H9 (cell line): Measurements from ENCODE around the gene ZP1. TPM values are rescaled to one million over a fixed set of nuclear protein-coding genes. Genes with fewer than 3 reads are reported as not detected.

Experiments used
- DNase-seq: peaks from one replicate; pipeline ENCODE4 v3.0.0-alpha.2; 2017
- H2AFZ ChIP-seq: one replicate; pipeline ENCODE4 v1.6.1; 2013; ENCODE audit warnings: mild to moderate bottlenecking, low read length, control low read depth, moderate library complexity
- H2AK5ac ChIP-seq: 2 replicates; pipeline ENCODE4 v1.6.1; 2013; ENCODE audit warnings: low read length, control low read depth, mixed read lengths; ENCODE audit not compliant: insufficient read length
- H2BK120ac ChIP-seq: one replicate; pipeline ENCODE4 v1.6.1; 2013; ENCODE audit warnings: low read depth, mild to moderate bottlenecking, low read length, control low read depth, inconsistent platforms; ENCODE audit not compliant: poor library complexity, severe bottlenecking
- H2BK12ac ChIP-seq: 2 replicates; pipeline ENCODE4 v1.6.1; 2013; ENCODE audit warnings: low read length, control low read depth, mixed read lengths, low read depth; ENCODE audit not compliant: insufficient read length
- H2BK15ac ChIP-seq: 2 replicates; pipeline ENCODE4 v1.6.1; 2013; ENCODE audit warnings: low read depth, low read length, control low read depth
- H2BK20ac ChIP-seq: one replicate; pipeline ENCODE4 v1.6.1; 2013; ENCODE audit warnings: low read depth, mild to moderate bottlenecking, low read length, control low read depth, inconsistent platforms; ENCODE audit not compliant: poor library complexity, severe bottlenecking
- H2BK5ac ChIP-seq: 2 replicates; pipeline ENCODE4 v1.6.1; 2013; ENCODE audit warnings: low read length, control low read depth, mixed read lengths; ENCODE audit not compliant: insufficient read length
- H3K14ac ChIP-seq: 2 replicates; pipeline ENCODE4 v1.6.1; 2013; ENCODE audit warnings: low read length, control low read depth; ENCODE audit not compliant: insufficient read depth
- H3K18ac ChIP-seq: 2 replicates; pipeline ENCODE4 v1.6.1; 2013; ENCODE audit warnings: low read depth, mild to moderate bottlenecking, mixed read lengths, low read length, control low read depth; ENCODE audit not compliant: insufficient read length
- H3K23ac ChIP-seq: 2 replicates; pipeline ENCODE4 v1.6.1; 2013; ENCODE audit warnings: low read length, control low read depth, mixed read lengths, low read depth; ENCODE audit not compliant: insufficient read length
- H3K23me2 ChIP-seq: 2 replicates; pipeline ENCODE4 v1.6.1; 2013; ENCODE audit warnings: low read depth, mild to moderate bottlenecking, mixed read lengths, low read length, control low read depth; ENCODE audit not compliant: insufficient read length, poor library complexity, severe bottlenecking
- H3K27ac ChIP-seq: 2 replicates; pipeline ENCODE4 v1.5.1; 2013; ENCODE audit warnings: low read length, control low read depth, mixed read lengths, low read depth; ENCODE audit not compliant: insufficient read length
- H3K27me3 ChIP-seq: 2 replicates; pipeline ENCODE4 v1.6.1; 2013; ENCODE audit warnings: low read length, control low read depth, inconsistent platforms; ENCODE audit not compliant: insufficient read depth
- H3K4ac ChIP-seq: 2 replicates; pipeline ENCODE4 v1.6.1; 2013; ENCODE audit warnings: low read depth, mild to moderate bottlenecking, control low read depth, inconsistent platforms, low read length, moderate library complexity
- H3K4me1 ChIP-seq: 2 replicates; pipeline ENCODE4 v1.6.1; 2013; ENCODE audit warnings: low read length, control low read depth, inconsistent platforms; ENCODE audit not compliant: insufficient read depth
- H3K4me2 ChIP-seq: 2 replicates; pipeline ENCODE4 v1.6.1; 2013; ENCODE audit warnings: low read length, control low read depth, mixed read lengths; ENCODE audit not compliant: insufficient read length, insufficient read depth
- H3K56ac ChIP-seq: 2 replicates; pipeline ENCODE4 v1.6.1; 2013; ENCODE audit warnings: low read depth, mild to moderate bottlenecking, mixed read lengths, low read length, control low read depth; ENCODE audit not compliant: insufficient read length
- H3K79me1 ChIP-seq: 2 replicates; pipeline ENCODE4 v1.6.1; 2013; ENCODE audit warnings: low read depth, mild to moderate bottlenecking, moderate library complexity, low read length, control low read depth, inconsistent platforms; ENCODE audit not compliant: insufficient read depth, poor library complexity, severe bottlenecking
- H3K79me2 ChIP-seq: 2 replicates; pipeline ENCODE4 v1.6.1; 2013; ENCODE audit warnings: low read length, control low read depth, inconsistent platforms; ENCODE audit not compliant: insufficient read depth
- H3K9ac ChIP-seq: 2 replicates; pipeline ENCODE4 v1.6.1; 2013; ENCODE audit warnings: low read length, control low read depth, mixed read lengths; ENCODE audit not compliant: insufficient read length; ENCODE audit errors: extremely low read depth
- H3K9me3 ChIP-seq: one replicate; pipeline ENCODE4 v1.6.1; 2013; ENCODE audit warnings: low read depth, low read length, inconsistent platforms; ENCODE audit not compliant: control insufficient read depth
- H3T11ph ChIP-seq: one replicate; pipeline ENCODE4 v1.6.1; 2013; ENCODE audit warnings: mild to moderate bottlenecking, low read length, control low read depth, inconsistent platforms
- H4K20me1 ChIP-seq: one replicate; pipeline ENCODE4 v1.6.1; 2013; ENCODE audit not compliant: control insufficient read depth, insufficient read length, insufficient read depth
- H4K5ac ChIP-seq: 2 replicates; pipeline ENCODE4 v1.6.1; 2013; ENCODE audit warnings: low read depth, mild to moderate bottlenecking, mixed read lengths, low read length, control low read depth; ENCODE audit not compliant: insufficient read length
- H4K8ac ChIP-seq: replicated peaks from 2 replicates; pipeline ENCODE4 v1.6.1; 2013; ENCODE audit warnings: low read length, control low read depth, mixed read lengths, low read depth; ENCODE audit not compliant: insufficient read length
- H4K91ac ChIP-seq: 2 replicates; pipeline ENCODE4 v1.6.1; 2013; ENCODE audit warnings: low read depth, mild to moderate bottlenecking, moderate library complexity, mixed read lengths, low read length, control low read depth; ENCODE audit not compliant: insufficient read length
- H3K27ac Mint-ChIP-seq, 3 experiments: 2 replicates in 2 of 3; 3 replicates in 1 of 3; pipeline ENCODE4 v1.8.0; 2020 to 2021; ENCODE audit warnings: mixed read lengths in 3 of 3, mild to moderate bottlenecking in 1 of 3, moderate library complexity in 1 of 3
- H3K27me3 Mint-ChIP-seq: 2 replicates; pipeline ENCODE4 v1.8.0; 2021; ENCODE audit warnings: low read depth, mild to moderate bottlenecking, moderate library complexity, mixed read lengths
- H3K36me3 Mint-ChIP-seq, 3 experiments: 2 replicates in 2 of 3; 3 replicates in 1 of 3; pipeline ENCODE4 v1.8.0; 2020 to 2021; ENCODE audit warnings: low read depth in 3 of 3, mixed read lengths in 3 of 3; ENCODE audit not compliant: insufficient read depth in 1 of 3
- H3K4me1 Mint-ChIP-seq, 2 experiments: 2 replicates each; pipeline ENCODE4 v1.8.0; 2020; ENCODE audit warnings: mixed read lengths in 2 of 2
- H3K4me3 Mint-ChIP-seq, 2 experiments: 2 replicates in 1 of 2; 3 replicates in 1 of 2; pipeline ENCODE4 v1.8.0; 2020 to 2021; ENCODE audit warnings: mild to moderate bottlenecking in 2 of 2, mixed read lengths in 2 of 2, moderate library complexity in 1 of 2
- H3K9me3 Mint-ChIP-seq, 2 experiments: 2 replicates in 1 of 2; 3 replicates in 1 of 2; pipeline ENCODE4 v1.8.0; 2020; ENCODE audit warnings: mild to moderate bottlenecking in 2 of 2, mixed read lengths in 2 of 2, moderate library complexity in 1 of 2
- CTCF ChIP-seq: fragments of 200-600 bp; sonication (generic); conservative IDR thresholded peaks from 3 replicates; pipeline ENCODE4 v1.8.0; 2021; ENCODE audit warnings: antibody characterized with exemption, mild to moderate bottlenecking
- WGBS: extraction: QIAGEN DNeasy Blood & Tissue Kit; methylation state at CpG from one replicate; pipeline ENCODE4 v1.1.7; 2013; ENCODE audit warnings: missing lambda C conversion rate, low lambda C conversion rate, mixed read lengths; ENCODE audit not compliant: insufficient read length; ENCODE audit errors: extremely low coverage; 5-methylcytosine and 5-hydroxymethylcytosine counted together
- total RNA-seq: library from RNA; stranded (reverse); gene quantifications from 2 replicates; pipeline ENCODE4 v1.2.1, GENCODE V29; 2021

The ZP1 gene
- total RNA-seq, 1 experiment from 2014 or later, result not detected

- Histone ChIP-seq H3K4me1 (peaks cover 2% of the 10 kb centered on the region; the same call in 1 of the 2 replicates), H2AK5ac (no peak within 1 kb of the TSS), H2BK120ac (no peak within 1 kb of the TSS), H3K56ac (no peak within 1 kb of the TSS), H3K23me2 (peaks cover 10% of the 10 kb centered on the region), H4K91ac (no peak within 1 kb of the TSS), H4K5ac (no peak within 1 kb of the TSS), H3K9ac (peak within 1 kb of the TSS; percentile 41), H3K27me3 (no peaks in the 10 kb centered on the region), H4K20me1 (no peaks in the 10 kb centered on the region), H2BK12ac (no peak within 1 kb of the TSS), H2AFZ (no peak within 1 kb of the TSS), H3K18ac (peak within 1 kb of the TSS; percentile 54), H4K8ac (no peak within 1 kb of the TSS), H3K9me3 (no peaks in the 10 kb centered on the region), H3K14ac (peak within 1 kb of the TSS; percentile 77), H3K27ac (no peak within 1 kb of the TSS), H3T11ph (no peak within 1 kb of the TSS), H3K23ac (no peak within 1 kb of the TSS), H3K79me1 (no peaks in the 10 kb centered on the region), H3K4me2 (peak within 1 kb of the TSS; percentile 91), H3K4ac (no peak within 1 kb of the TSS), H2BK20ac (no peak within 1 kb of the TSS), H2BK5ac (no peak within 1 kb of the TSS), H3K79me2 (no peaks in the 10 kb centered on the region), H2BK15ac (no peak within 1 kb of the TSS; the same call in 1 of the 2 replicates)
- TF ChIP-seq CTCF, result 0 out of 3 replicates have a peak, but pooled peaks have one; percentile 9
- Mint-ChIP-seq H3K4me1 (peaks cover 16 to 21% of the 10 kb centered on the region in 2 experiments), H3K36me3 (peaks cover 28 to 56% (median 52%) of the 10 kb centered on the region in 3 experiments; a peak in 6 of 7 replicates), H3K27ac (peak within 1 kb of the TSS in 1 of 3 experiments; percentile 62; a peak in 2 of 7 replicates), H3K4me3 (peak within 1 kb of the TSS; percentile 78 to 93), H3K27me3 (peaks cover 7% of the 10 kb centered on the region), H3K9me3 (no peaks in the 10 kb centered on the region)
- WGBS, result no CpG with 5 or more reads among the region's 69 CpGs
- peak; percentile 87 for DNase-seq
Observed at GRCh38 chr11:60924110-60924905, 57.0 kb downstream of the ZP1 start, which contains the start of gene TMEM132A. Gene TMEM132A, plus strand, starts transcription at chr11:60924460. Its CDS starts 174 bp downstream, at chr11:60924634.

Other genes with a start within 250 kb of the ZP1 start
- gene MS4A8, start 167.9 kb upstream of the ZP1 start, total RNA-seq, result not detected in 2 replicates
- gene MS4A18, start 142.8 kb upstream of the ZP1 start, total RNA-seq, result not detected in 2 replicates
- gene MS4A15, start 110.7 kb upstream of the ZP1 start, total RNA-seq, result 0.11 TPM in 1 of 2 replicates, not detected in the other
- gene MS4A10, start 82.2 kb upstream of the ZP1 start, total RNA-seq, result not detected in 2 replicates
- gene CCDC86, start 25.4 kb upstream of the ZP1 start, total RNA-seq, result 82.3 and 84.3 TPM in 2 replicates
- gene PTGDR2, start 11.6 kb upstream of the ZP1 start, total RNA-seq, result 0.07 TPM in 1 of 2 replicates, not detected in the other
- gene PRPF19, start 39.0 kb downstream of the ZP1 start, total RNA-seq, result 130 and 132 TPM in 2 replicates
- 36.4 and 38.0 TPM in 2 replicates for gene TMEM109, start 46.6 kb downstream of the ZP1 start, total RNA-seq
- 84.5 and 95.5 TPM in 2 replicates for gene TMEM132A, start 56.9 kb downstream of the ZP1 start, total RNA-seq
- 7.0 and 8.1 TPM in 2 replicates for gene SLC15A3, start 84.6 kb downstream of the ZP1 start, total RNA-seq
- gene CD6, start 104.1 kb downstream of the ZP1 start, total RNA-seq, result not detected in 2 replicates
- not detected in 2 replicates for gene CD5, start 234.9 kb downstream of the ZP1 start, total RNA-seq